ENCODE data around the gene ETFDH.
"Not testable (repeated sequence)": the region's sequence is repeated elsewhere in the genome, so short reads cannot be mapped to it uniquely, and the experiment has no call there.

Gene ETFDH

DNA sequence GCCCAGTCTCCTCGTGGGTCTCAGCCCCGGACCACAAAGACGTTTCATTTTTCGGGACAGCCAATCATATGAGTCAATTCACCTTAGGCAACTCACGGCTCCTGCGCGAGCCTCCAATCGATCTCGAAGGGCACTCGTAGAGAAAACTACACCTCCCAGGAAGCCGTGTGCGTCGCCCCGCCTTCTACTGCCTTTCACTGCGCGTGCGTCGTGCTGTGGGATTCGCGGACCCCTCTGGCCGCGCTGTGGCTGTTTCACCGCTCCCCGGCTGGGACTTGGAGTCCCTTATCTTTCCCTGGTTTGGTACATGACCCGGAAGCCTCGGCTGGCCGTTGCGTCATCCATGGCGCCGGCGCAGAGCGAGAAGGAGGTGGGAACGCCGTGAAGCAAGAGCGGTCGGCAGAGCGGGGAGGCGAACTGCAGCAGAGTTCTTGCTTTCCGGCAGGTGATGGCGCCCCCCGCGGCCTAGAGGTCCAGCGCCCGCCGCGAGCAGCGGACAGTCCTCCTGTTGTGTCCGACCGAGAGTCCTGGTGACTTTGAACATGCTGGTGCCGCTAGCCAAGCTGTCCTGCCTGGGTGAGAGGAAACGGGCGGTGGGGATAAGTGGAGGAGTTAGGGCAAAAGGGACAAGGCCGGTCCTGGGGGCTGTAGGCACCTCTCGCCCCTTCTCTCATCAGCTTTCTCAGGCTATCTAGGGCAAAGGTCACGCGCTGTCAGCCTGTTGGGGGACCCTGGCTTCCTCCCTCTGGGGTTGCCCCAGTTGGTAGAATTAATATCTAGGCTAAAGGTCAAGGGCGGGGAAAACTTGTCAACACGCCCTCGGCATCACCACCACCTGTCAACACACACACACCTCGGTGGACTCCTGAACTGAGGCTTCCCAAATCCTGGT is at the start of gene ETFDH:
ETFDH (plus strand) TSS at position 382 of the 892 bp plus-strand sequence; CDS start at position 543, 161 bp downstream.
- DNase-seq, result peak; percentile 83

GRCh38 chr4:158624889-158625478 is 47.1 kb upstream of the ETFDH start:
- no peak for DNase-seq

GRCh38 chr4:158625544-158625943 is 46.6 kb upstream of the ETFDH start:
- DNase-seq, result no peak

- DNase-seq, result no peak
These were observed 41.2 kb upstream of the ETFDH start for GRCh38 chr4:158630893-158631292.

DNA sequence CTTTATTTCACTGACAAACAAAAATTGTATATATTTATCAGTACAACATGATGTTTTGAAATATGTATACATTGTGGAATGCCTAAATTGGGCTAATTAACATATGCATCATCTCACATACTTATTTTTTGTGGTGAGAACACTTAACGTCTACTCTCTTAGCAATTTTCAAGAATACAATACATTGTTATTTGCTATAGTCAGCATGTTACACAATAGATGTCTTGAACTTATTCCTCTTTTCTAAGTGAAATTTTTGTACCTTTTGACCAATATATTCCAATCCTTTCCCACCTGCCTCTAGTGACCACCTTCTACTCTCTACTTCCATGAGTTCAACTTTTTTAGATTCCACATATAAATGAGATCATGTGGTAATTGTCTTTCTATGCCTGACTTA is 35.5 kb upstream of the ETFDH start:
- DNase-seq, result no peak

DNA sequence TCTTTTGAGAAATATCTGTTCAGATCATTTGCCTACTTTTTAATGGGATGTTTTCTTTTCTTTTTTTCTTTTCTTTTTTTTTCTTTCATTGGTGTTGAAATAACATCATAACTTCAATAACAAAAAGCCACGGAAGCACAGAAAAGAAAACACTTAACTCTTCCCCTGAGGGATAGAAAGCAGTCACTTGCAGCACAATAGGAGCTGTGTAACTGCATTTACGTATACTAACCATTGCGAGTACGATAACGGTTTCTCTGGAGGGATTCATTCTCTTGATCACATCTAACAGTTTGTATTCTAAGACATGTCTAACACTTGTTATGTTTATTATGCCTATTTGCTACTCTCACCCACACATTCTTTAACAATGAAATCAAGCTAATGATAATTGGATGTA is 27.7 kb upstream of the ETFDH start:
- no peak for DNase-seq

DNA sequence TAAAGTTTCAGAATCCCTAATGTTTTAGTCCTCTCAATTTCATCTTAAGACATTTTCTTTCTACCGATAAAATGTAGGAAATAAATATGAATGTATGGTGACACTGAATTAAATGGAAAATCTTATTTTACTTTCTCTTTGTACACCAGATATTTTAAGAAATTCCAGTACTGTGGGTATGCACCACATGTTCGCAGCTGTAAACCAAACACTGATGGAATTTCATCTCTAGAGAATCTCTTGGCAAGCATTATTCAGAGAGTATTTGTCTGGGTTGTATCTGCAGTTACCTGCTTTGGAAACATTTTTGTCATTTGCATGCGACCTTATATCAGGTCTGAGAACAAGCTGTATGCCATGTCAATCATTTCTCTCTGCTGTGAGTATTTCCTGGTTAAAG is 27.3 kb upstream of the ETFDH start:
- no peak for DNase-seq

- DNase-seq, result no peak
These were observed 22.9 kb upstream of the ETFDH start for GRCh38 chr4:158649111-158649680.

GRCh38 chr4:158652920-158653319 is 19.2 kb upstream of the ETFDH start:
- no peak for DNase-seq

DNA sequence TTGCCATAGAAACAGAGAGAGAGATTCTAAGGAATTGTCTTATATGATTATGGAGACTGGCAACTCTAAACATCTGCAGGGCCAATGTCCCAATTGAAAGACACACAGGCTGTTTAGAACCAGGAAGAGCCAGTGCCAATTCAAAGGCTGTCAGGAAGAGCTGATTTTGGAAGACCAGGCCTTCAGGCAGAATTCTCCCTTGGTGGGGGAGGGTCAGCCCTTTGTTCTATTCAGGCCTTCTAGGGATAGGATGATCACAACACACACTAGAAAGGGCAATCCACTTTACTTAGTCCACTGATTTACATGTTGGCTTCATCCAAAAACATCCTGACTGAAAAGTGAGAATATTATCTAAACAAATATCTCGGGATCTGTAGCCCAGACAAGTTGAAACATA is 15.7 kb upstream of the ETFDH start:
- no peak for DNase-seq

- no peak for DNase-seq
These were observed 14.8 kb upstream of the ETFDH start for GRCh38 chr4:158657291-158657690.

GRCh38 chr4:158663255-158663654 is 8.8 kb upstream of the ETFDH start:
- DNase-seq, result not testable (repeated sequence)

DNA sequence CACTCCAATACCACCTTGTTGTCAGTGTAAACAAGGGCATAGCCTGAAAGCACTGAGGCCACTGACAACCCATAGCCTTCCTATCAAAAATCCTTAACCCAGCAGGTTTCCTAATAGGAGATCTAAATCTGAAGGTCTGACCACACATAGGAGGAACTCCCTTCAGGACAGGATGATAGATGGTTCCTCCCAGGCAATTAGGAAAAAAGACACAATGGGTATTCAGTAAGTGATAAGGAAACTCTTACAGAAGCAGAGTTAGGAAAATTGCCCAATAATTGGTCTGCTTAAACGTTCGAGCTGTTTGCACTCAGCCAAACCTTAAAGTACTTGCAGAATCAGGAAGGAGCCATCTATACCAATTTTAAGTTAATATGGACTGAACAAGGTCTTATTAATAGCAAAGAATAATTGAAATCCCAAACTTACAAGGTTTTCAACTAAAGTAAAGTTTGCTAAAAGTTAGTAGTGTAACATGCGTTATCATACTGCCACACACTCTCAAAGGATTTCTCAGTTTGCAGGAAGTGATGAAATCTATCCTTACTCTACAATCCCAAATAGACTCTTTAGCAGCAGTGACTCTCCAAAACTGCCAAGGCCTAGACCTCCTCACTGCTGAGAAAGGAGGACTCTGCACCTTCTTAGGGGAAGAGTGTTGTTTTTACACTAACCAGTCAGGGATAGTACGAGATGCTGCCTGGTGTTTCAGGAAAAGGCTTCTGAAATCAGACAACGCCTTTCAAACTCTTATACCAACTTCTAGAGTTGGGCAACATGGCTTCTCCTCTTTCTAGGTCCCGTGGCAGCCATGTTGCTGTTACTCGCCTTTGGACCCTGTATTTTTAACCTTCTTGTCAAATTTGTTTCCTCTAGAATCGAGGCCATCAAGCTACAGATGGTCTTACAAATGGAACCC is 8.1 kb upstream of the ETFDH start:
- DNase-seq, result not testable (repeated sequence)

- DNase-seq, result no peak
These were observed 7.3 kb upstream of the ETFDH start for GRCh38 chr4:158664806-158665205.

GRCh38 chr4:158666892-158667291 is 5.2 kb upstream of the ETFDH start:
- no peak for DNase-seq

DNA sequence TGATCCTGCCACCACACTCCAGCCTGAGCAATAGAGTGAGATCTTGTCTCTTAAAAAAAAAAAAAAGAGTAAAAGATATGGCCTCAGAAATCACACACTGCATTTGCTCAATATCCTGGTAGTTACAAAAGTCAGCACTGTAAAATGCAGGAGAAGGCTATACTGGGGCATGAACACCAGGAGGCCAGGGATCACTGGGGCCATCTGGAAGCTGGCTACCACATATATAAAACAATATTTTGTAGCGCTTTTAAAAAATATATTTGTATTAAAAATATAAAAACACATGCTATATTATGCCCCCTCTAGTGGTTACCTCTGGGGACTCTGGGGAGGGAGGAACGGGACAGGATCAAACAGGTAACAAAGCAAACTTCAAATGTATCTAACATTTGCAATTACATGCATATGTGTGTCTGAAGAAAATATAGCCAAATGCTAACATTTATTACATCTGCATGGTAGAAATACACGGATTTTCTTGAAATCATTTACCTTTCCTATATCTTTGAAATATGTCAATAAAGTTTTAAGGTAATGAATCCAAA is 4.4 kb upstream of the ETFDH start:
- no peak for DNase-seq

- DNase-seq, result no peak
These were observed 2.8 kb upstream of the ETFDH start for GRCh38 chr4:158669310-158669709.

GRCh38 chr4:158670975-158671664 is 976 bp upstream of the ETFDH start:
- peak; percentile 28 for DNase-seq

- no peak for DNase-seq
These were observed 506 bp upstream of the ETFDH start, which contains the start of gene C4orf46 for GRCh38 chr4:158671665-158671914. C4orf46 (minus strand) TSS chr4:158671887; CDS start chr4:158671801, 86 bp downstream.

DNA sequence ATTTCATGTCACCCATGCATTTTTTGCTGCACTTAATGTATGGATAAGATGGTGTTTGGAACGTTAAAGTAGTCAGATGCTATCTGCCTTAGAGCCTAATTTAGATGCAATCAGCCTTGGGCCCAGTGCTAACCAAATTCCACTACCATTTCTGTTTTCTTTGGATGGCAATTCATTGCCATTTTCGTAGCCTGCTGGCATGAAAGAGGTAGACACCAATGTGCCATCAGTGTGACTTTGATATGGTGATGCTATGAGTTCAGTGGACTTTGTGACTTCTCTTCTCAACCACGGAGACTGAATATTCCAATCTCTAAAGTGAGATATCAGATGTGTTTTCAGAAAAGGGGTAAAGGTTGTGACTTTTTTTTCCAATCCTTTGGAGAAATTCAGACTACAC is 1.5 kb downstream of the ETFDH start:
- no peak for DNase-seq

DNA sequence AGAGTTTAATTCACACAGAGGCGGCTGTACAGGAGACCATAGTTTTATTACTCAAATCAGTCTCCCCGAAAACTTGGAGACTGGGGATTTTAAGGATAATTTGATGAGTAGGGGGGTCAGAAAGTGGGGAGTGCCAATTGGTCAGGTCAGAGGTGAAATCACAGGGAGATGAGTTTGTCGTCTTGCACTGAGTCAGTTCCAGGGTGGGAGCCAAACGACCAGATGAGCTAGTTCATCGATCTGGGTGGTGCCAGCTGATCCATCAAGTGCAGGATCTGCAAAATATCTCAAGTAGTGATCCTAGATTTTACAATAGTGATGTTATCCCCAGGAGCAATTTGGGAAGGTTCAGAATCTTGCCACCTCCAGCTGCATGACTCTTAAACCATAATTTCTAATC is 4.0 kb downstream of the ETFDH start:
- no peak for DNase-seq

DNA sequence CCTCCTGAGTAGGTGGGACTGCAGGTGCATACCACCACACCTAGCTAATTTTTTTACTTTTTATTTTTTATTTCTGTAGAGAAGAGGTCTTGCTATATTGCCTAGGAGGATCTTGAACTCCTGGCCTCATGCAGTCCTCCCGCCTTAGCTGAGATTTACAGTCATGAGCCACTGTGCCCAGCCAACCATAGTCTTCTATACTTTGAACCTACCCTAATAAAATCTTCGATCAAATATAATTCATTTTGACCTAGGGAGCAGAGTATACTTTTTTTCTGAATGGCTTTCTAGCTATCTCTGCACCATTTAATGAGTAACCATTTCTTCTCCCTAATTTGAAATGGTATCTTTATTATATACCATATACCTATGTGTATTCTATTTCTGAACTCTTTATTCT is 6.7 kb downstream of the ETFDH start:
- no peak for DNase-seq
